GM23338 (cell line): ENCODE measurements around the gene SKP2.

Source experiments
- CREB1 ChIP-seq: fragments of 250-450 bp; sonication (Bioruptor Pico); IDR thresholded peaks from 2 replicates; pipeline ENCODE4 v1.5.0; 2020; ENCODE audit warnings: low read depth, mild to moderate bottlenecking, moderate library complexity
- CTCF ChIP-seq, 2 experiments: fragments of 200-600 bp in 1 of 2; sonication (generic) in 1 of 2; conservative IDR thresholded peaks; 2 replicates each; pipeline versions ENCODE4 v1.5.1 to v1.6.1; 2016 to 2017; ENCODE audit warnings: antibody characterized with exemption in 2 of 2, low read depth in 2 of 2, mild to moderate bottlenecking in 2 of 2, moderate library complexity in 1 of 2
- ETS1 ChIP-seq: IDR thresholded peaks from 2 replicates; pipeline ENCODE4 v1.6.1; 2016; ENCODE audit warnings: antibody characterized with exemption
- EZH2 ChIP-seq: fragments of 200-600 bp; sonication (generic); IDR thresholded peaks from one replicate; pipeline ENCODE4 v1.8.0; 2017; ENCODE audit warnings: antibody characterized with exemption, mild to moderate bottlenecking, low read depth; ENCODE audit not compliant: unreplicated experiment
- EZH2phosphoT487 ChIP-seq: fragments of 200-600 bp; sonication (generic); IDR thresholded peaks from one replicate; pipeline ENCODE4 v1.8.1; 2018; ENCODE audit warnings: antibody characterized with exemption; ENCODE audit not compliant: unreplicated experiment
- JUNB ChIP-seq: IDR thresholded peaks from one replicate; pipeline ENCODE4 v1.6.1; 2016; ENCODE audit warnings: antibody characterized with exemption; ENCODE audit not compliant: unreplicated experiment
- POLR2AphosphoS5 ChIP-seq: IDR thresholded peaks from 2 replicates; pipeline ENCODE4 v1.6.1; 2016; ENCODE audit warnings: antibody characterized with exemption, low read depth
- REST ChIP-seq: IDR thresholded peaks from one replicate; pipeline ENCODE4 v1.6.1; 2018; ENCODE audit warnings: antibody characterized with exemption; ENCODE audit not compliant: unreplicated experiment

- TF ChIP-seq JUNB (no peak), CTCF (conservative IDR thresholded peaks at IDR 0.05; ENCODE audit: low read depth in 2 of 2) (no peak), POLR2AphosphoS5 (no peak), CREB1 (no peak), EZH2phosphoT487 (no peak), EZH2 (no peak), REST (no peak), ETS1 (no peak)
Observed at GRCh38 chr5:36147681-36148080, 4.2 kb upstream of the SKP2 start.
